GM19452 (cell line): ENCODE data around the gene ANXA4.
"Not testable (repeated sequence)": the region's sequence is repeated elsewhere in the genome, so short reads cannot be mapped to it uniquely, and the experiment has no call there.

Experiments used
- ATAC-seq: cut with Tn5 transposase; IDR thresholded peaks from one replicate; pipeline ENCODE4 v1.9.1; 2021; ENCODE audit not compliant: unreplicated experiment

The ANXA4 gene

DNA sequence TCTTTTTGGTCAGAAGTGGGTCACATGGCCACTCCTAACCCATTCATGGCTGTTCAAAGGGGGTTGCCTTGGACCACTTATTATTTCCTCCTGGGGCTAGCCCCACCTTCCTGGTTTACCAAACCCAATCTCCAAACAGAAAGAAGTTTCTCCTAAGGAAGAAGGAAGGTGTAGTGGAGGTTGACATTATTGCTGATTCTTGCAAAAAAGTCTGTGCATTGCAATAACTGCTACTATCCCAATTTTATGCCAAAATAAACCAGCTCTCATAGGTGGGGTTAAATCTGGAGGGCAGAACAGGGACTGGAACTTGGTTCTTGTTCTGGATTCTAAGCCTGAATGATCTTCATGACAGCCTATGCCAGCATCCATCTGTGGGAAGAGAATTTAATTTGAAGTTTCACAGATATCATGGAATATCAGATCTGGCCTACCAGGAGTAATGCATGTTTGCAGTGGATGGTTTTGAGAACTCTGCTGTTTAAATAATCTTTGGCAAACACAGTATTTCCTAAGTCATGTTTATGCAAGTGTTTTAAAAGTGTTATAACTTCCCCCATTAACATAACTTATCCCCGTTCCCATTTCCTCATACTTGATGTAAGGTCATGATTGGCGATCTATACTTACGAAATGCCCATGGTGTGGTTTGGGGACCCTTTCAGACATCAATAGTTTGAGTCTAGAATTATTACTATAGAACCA lies 11.9 kb downstream of the ANXA4 start:
- ATAC-seq, result no peak

DNA sequence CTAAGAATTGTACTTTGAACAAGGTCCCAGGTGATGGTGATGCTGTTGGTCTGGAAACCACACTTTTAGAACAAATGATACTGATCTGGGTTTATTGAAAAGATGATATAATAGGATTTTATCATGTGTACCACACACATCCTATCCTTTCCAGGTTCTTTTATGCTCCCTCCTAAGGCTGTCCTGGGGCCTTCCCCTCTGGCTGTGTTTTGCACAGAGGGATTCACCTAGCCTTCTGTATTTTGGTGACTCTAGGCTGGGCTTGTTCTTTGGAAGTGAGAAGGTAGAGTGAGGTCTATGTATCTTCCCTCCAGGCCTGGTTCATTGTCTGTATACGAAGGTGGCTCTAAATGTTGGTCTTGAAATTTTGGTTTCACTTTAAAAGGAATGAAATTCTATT lies 12.7 kb downstream of the ANXA4 start:
- no peak for ATAC-seq

DNA sequence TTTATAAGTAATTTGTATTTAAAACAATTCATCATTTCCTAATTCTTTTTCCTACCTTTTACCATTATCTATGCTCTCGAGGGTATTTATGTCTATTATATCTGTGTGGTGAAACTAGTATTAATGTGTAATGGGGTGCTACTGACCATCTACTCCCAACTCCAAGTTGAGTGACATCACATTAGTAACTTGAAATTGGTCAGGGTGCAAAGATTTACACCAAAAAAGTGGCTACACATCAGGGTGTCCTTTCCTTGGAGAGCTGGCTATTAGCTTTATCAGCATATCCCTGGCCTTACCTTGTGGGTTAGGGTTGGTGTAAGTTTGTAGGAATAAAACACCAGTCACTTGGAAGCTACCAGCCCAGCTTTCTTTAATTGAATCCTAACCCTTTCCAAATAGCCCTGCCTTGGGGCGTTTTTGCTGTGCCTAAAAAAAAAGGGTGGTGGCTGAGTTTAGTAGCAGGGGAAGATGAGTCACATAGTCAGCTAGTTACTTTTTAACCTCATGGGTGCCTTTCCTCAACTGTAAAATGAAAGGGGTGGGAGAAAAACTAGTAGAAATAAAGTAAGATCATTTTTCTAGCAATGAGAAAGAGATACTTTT lies 14.0 kb downstream of the ANXA4 start:
- no peak for ATAC-seq

DNA sequence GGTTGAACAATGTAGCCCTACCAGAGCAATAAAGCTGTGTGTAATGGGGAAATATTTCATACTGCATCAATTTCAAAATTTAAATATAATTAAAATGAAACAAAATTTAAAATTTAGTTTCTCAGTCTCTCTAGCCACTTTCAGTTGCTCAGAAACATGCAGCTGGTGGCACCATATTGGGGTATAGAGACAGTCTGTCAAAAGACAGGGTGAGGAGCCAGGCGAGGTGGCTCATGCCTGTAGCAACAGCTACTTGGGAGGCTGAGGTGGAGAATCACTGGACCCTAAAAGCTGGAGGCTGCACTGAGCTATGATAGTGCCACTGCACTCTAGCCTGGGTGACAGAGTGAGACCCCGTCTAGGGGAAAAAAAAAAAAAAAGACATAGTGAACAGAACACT lies 20.1 kb downstream of the ANXA4 start:
- no peak for ATAC-seq

DNA sequence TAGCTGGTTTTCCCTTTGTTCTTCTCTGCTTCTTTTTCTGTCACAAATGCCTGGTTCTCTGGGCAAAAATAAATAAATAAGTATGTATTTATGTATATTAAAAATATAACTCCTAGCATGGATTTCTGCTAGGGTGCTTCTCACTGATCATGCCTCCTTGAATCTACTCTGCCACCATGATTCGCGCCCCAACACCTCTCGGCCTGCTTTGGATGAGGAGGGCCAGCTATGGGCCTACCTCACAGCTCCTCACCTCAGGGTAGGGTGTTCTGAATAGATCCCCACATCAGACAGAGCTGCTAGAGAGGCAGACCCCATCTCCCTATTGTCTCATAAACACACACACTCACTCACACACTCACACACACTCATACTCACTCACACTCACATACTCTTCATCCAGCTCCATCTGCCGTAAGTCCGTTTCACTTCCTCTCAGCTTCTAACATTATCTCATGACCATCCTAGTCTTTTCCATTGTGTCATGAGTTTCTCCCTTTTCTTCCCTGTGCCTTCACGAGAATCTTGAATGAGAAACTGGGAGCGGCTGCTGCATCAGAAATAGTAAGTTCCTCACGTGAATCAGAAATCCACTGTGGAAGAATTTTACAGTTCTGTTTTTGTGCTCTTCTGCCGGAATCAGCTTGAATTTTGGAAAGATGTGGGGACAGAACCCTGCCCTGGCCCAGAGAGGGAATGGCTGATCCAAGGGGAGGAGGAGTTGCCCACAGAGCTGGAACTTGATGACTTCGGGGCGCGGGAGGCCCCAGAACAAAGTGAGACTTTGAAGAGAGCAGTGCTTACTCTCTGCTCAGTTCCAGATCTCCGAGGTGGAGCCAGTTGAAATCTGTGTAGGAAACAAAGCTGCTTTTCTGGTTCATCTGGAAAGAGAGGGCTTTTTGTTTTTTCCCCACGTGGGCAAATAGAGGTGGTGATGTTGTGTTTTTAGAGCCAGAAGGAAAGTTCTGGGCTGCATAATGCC lies 20.9 kb downstream of the ANXA4 start:
- ATAC-seq, result no peak

DNA sequence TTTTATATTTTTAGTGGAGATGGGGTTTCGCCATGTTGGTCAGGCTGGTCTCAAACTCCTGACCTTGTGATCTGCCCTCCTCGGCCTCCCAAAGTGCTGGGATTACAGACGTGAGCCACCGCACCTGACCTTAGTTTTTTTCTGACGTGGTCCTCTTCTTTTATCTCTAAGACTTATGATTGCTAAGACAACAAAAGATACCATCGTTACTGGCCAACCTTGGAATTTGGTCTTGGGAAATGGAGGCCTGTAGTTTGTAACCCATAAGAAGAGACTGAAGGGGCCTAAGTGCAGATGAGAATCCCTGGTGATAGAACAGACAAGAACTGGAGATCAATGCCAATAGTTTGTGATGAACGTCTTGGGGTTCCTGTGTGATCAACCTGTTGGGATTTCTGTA lies 21.9 kb downstream of the ANXA4 start:
- ATAC-seq, result not testable (repeated sequence)

DNA sequence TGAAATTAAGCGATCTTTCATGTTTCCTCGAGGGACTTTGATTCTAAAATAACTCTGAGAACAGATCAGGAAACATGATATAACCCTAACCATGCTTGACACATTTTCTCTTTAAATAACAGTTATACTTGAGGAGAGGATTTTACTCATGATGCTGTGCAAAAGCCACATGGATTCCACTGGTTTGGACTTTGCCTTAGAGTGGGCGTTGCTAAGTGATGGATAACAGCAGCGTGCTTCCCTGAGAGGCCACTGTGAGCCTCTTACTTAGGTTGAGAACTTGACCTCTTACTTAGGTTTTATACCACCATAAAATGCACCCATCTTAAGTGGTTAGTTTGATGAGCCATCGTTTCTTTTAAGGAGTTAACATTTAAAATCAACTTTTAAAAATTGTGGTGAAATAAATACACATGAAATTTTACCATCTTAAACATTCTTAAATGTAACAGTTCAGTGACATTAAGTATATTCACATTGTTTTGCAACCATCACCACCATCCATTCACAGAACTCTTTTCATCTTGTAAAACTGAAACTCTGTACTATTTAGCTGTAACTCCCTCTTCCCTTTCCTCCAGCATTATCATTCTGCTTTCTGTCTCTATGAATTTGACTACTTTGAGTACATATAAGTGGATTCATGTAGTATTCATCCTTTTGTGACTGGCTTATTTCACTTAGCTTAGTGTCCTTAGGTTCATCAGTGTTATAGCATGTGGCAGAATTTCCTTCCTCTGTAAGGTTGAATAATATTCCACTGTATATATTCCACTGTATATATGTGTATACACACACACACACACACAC lies 22.6 kb downstream of the ANXA4 start:
- ATAC-seq, result no peak

DNA sequence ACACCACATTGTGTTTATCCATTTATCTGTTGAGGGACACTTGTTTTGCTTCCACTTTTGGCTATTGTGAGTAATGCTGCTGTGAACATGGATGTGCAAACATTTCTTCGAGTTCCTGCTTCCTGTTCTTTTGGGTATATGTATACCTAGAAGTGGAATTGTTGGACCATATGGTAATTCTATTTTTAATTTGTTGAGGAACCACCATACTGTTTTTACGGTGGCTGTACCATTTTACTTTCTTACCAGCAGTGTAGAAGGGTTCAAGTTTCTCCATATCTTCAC lies 23.1 kb downstream of the ANXA4 start:
- no peak for ATAC-seq

DNA sequence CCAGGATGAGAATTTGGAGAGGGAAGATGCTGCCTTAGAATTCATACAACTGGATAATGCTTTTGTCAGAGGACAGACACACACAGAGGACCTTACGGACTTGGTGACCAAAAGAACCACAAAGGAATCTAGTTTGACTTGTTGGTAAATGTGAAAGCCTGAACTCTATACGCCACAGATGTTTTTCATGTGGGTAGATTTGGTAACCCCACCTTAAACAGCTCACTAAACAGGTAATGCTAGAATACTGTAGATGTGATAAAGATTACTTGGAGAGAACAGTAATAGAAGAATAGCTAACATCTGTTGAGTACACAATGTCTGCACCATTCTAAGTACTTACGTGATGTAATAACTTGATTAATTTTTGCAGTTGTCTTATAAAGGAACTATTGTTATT lies 24.1 kb downstream of the ANXA4 start:
- no peak for ATAC-seq

DNA sequence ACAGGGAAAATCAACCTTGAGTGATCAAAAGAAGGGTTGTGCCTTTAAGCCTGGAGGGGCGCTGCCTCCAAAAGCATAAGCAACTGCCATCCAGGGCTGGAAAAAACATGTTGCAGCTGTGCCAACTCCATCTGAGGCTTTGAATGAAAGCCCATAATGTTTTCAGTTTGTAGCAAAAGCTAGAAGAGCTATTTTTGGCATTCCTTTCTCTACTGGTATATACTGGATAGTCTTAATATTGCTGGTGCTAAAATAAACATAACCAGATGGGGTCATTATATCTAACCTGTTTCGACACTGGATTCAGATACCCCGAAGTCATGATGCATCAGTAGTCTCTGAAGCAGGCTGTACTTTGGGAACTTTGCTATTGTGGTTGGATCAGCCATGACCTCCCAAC lies 25.1 kb downstream of the ANXA4 start:
- no peak for ATAC-seq

DNA sequence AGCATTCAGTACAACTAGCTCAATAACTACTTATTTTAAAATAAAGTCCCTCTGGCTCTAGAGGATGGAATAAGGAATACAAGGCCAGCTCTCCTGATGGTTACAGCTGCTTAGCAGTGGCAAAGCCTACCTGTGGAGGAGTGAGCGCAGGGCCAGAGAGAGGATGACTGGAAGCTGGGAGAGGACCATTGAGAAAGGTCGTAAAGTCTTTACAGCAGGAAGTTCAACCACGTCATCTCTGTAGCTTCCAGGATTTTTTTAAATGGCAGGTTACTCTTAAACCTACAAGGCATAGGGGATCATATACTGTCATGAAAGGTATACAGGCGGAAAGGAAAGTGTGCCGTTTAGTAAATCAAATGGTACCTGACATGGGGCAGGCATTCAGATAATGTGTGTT lies 26.3 kb downstream of the ANXA4 start:
- no peak for ATAC-seq

DNA sequence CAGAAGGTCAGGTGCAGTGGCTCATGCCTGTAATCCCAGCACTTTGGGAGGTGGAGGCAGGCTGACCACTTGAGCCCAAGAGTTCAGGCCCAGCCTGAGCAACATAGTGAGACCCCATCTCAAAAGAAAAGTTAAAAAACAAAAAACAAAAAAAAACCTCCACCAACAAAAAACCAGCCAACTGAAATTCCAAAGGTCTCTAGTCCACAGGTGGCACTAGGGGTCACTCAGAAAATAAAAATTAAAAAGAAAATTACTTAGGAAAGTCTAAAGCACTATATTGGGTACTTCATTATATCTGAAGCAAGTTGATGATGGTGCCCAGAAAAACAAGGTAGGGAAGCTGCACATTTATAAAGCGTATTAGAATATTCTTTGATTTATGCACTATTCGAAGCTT lies 26.9 kb downstream of the ANXA4 start:
- ATAC-seq, result no peak

DNA sequence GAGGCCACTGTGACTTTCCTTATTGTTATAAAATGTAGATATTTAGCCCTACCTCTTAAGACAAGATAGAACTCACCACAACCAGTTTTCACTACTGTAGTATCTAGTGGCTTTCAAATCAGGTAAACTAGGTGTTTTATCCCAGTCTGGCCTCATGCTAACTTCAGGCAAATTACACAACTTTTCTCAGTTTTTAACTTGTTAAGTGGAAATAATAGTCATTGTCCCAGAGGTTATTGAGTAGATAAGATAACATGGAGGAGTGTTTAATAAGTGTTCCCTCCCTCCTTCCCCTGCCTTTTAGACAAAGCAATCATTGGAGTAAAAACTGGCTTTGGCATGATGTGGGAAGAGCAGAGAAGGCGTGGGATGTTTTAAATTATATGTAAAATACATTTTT lies 27.3 kb downstream of the ANXA4 start:
- no peak for ATAC-seq

DNA sequence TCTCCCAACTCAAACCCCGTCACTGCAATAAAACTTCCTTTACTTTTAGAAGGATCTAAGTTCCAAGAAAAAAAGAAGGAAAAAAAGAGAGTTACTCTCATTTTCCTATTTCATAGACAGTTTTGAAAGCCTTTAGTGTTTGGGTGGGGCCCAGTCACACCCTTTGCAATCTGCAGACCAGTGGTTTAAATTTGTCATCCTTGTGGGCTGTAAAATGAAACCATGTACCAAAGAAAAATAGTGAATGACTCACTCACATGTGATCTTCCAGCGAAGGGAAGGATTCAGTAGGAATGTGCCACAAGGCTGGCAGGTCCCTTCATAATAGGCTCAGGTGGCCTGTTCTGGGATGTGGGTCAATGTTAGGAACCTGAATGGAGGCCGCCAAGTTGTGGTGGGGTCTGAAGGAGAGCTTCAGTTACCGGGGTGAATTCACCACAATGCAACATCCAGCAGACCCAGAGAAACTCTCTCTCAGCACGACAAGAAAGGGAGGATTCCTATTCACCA lies 28.3 kb downstream of the ANXA4 start:
- no peak for ATAC-seq

DNA sequence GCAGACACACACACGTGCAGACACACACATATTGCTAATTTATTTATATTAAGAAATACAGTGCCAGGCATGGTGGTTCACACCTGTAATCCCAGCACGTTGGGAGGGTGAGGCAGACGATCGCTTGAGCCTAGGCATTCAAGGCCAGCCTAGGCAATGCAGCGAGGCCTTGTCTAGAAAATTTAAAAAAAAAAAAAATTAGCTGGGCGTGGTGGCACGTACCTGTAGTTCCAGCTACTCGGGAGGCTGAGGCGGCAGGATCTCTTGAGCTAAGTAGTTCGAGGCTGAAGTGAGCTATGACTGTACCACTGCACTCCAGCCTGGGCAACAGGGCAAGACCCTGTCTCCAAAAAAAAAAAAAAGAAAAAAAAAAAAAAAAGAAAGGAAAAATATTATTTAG lies 28.8 kb downstream of the ANXA4 start:
- ATAC-seq, result no peak

DNA sequence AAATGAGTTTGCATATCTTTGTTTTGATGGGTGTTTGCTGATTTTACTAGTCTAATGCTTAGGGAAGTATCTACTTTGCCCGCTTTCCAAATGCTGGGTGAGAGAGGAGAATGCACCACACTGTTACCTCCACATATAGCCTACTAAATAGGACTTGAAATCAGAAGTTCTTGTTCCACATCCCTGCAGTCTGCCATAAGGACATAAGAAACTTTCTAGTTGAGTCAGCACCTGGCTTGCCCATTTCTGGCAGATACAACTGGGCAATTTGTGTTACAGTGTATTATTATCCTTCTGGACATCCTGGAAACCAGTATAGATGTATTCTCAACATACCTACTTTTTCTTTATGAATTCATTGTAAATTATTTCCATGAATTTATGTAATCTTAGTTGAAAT lies 29.5 kb downstream of the ANXA4 start:
- no peak for ATAC-seq

DNA sequence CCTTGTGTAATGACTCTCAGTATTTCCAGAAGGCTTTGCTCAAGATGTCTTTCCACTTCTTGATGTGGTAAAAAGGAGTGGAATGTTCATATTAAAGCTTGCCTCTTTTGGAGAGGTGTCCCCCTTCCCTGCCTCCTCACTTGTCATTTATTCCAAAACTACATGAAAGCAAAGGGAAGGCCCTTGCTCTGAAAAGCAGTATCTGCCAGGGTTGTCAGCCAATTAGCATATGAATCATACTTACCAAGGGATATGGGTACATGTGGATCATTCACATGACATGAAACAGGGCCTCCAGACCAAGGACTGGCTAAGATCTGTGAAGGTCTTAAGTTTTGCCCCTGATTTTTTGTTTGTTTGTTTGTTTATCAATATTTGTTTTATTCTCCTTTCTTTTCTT lies 31.3 kb downstream of the ANXA4 start:
- no peak for ATAC-seq

DNA sequence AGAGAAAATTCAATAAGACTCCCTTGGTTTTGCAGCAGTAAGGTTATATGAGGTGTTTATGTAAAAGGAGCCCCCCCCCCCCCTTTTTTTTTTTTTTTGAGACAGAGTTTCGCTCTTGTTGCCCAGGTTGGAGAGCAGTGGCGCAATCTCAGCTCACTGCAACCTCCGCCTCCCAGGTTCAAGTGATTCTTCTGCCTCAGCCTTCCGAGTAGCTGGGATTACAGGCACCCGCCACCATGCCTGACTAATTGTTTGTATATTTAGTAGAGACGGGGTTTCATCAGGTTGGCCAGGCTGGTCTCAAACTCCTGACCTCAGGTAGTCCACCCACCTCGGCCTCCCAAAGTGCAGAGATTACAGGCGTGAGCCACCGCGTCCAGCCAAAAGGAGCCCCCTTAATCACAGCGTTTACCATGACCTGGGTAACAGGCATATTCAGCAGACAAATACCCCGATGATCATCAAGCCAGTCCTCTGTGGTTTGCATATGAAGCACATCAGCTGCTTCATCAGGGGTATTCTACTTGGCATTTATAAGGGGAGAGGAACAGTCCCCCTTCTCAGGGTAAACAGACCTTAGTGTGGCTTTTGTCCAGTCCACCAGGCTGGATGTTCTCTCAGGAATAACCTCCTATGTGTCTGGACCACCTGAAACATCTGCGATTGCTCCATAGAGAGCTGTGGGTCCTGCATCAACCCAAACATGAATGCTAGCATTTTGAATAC lies 32.5 kb downstream of the ANXA4 start:
- ATAC-seq, result peak; percentile 26

DNA sequence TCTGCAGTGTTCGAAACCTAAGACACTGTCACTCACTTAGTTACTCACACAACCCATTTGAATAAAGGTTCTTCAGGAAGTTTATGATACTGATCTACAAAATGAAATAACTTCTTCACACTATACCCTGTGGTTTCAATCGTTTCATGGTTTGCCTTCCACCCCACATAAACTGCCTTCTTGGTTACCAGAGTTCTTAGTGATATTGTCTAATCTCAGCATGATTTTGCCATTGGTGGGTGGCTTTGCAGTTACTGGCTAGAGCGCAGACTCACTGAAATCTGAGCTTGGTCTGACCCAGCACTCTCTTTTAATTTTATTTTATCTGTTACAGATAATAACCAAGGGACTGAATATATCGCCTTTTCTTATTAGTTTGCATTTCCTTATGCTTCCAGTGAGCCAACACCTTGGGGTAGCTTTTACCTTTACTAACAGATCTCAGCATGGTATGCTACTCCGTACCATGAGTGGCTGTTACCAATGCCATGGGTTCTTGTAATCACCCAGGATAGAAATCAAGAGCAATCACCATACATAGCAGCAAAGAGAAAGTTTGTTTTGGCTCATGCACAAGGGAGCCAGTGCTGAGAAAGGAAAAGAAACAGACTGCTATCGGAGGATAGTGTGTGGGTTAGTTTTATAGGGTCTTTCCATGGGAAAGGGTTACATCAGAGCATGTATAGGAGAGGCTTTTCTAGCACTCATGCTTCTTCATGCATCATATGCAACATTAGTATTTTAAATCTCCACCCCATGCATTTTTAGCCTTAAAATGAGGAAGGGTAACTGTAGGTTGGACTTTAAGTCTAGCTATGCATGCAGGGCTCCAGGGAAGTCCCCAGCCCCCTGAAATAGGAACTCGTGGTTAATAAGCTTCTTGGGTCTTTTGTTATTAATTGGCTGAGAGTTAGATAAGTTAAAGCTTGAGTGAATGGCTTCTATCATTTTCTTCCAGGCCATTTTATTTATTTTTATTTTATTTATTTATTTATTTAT lies 33.3 kb downstream of the ANXA4 start:
- peak; percentile 50 for ATAC-seq
